ENCODE data around the gene FRZB.

FRZB gene

DNA sequence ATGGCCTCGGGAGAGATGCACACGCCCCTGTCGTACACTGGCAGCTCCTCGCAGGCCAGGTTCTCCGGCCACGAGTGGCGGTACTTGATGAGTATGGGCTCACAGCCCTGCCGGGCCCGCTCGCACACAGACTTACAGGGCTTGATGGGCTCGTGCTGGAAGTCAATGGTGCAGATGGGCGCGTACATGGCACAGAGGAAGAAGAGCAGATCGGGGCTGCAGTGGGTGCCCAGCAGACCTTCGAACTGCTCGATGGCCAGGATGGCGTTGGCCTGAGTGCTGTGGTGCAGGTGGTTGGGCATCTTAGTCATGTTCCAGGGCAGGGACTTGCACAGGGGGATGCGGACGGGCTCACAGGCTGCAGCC lies 359 bp downstream of the FRZB start:
- peak overlapping the region; percentile 80 for H3K4me3 ChIP-seq (ENCODE audit: low read length)
- 10% methylated on average over 19 of the region's 19 CpGs for WGBS
- H3K9ac ChIP-seq (ENCODE audit: low read depth, low read length): peak overlapping the region; percentile 32; the same call in 1 of the 2 replicates

DNA sequence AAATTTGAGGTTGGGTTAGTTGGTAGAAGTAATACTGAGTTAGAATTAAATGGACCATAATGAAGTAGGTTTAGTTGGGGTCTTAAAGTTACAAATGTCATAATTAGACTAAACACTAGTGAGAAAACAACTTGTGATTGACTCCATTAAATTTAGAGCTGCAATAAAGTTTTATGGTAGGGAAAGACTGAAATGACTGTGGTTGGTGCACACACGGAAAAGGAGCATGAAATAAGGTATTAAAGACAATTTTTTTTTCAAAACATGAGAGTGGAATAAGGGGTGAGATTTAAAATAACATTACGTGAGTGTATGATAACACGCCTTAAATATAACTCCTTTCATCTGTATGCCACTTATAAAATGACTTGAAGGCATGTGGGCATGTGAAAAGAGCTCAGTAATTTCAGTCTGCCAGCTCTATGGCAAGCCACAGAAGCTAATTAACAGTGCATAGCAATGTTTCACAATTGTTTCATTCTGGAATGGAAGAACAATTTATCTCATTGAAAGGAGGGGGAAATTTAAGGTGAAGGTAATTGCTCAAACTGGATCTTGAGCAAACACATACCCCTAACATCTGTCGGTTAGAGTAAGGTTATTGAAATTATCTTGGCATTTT lies 1.4 kb downstream of the FRZB start:
- WGBS: 89% methylated on average over 3 of the region's 4 CpGs
- Histone ChIP-seq H3K27ac (ENCODE audit: low read depth, low read length) (no peak overlapping the region), H3K9ac (ENCODE audit: low read depth, low read length) (no peak overlapping the region), H3K4me1 (ENCODE audit: insufficient read depth, low read length) (peaks cover 20% of the 10 kb centered on the region), H3K4me3 (ENCODE audit: low read length) (peak overlapping the region; percentile 80; the same call in 1 of the 2 replicates), H3K9me3 (ENCODE audit: insufficient read depth, low read depth, low read length) (no peaks in the 10 kb centered on the region), H3K27me3 (ENCODE audit: insufficient read depth, low read length) (peaks cover 39% of the 10 kb centered on the region), H3K36me3 (ENCODE audit: insufficient read depth, low read length) (no peaks in the 10 kb centered on the region)

More for the DNA sequence above, 359 bp downstream of the FRZB start:
- no peak overlapping the region for H3K27ac ChIP-seq (ENCODE audit: low read depth, low read length)
- H3K27me3 ChIP-seq (ENCODE audit: insufficient read depth, low read length): peaks cover 39% of the 10 kb centered on the region
- H3K9me3 ChIP-seq (ENCODE audit: insufficient read depth, low read depth, low read length): no peaks in the 10 kb centered on the region
- H3K36me3 ChIP-seq (ENCODE audit: insufficient read depth, low read length): no peaks in the 10 kb centered on the region
- H3K4me1 ChIP-seq (ENCODE audit: insufficient read depth, low read length): peaks cover 20% of the 10 kb centered on the region

DNA sequence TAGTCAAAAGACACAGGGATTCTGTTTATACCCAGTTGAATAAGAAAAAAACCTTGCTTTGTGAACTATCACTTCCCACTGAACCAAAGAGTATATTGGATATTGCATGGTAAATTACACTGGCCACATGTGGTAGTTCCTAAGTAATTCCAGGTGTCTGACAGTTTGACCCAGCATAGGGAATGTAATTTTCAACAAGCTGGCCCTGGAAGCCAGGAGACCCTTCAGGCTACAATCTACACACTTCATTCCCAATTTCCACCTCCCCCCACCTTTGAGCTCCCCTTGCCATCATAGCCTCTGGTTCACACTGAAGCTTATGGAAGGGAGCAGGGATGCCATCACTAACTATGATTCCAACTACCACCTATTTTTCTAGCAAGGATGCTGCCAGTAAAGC lies 2.8 kb downstream of the FRZB start:
- Histone ChIP-seq H3K4me1 (ENCODE audit: insufficient read depth, low read length) (peaks cover 17% of the 10 kb centered on the region), H3K9ac (ENCODE audit: low read depth, low read length) (no peak overlapping the region), H3K36me3 (ENCODE audit: insufficient read depth, low read length) (no peaks in the 10 kb centered on the region)

DNA sequence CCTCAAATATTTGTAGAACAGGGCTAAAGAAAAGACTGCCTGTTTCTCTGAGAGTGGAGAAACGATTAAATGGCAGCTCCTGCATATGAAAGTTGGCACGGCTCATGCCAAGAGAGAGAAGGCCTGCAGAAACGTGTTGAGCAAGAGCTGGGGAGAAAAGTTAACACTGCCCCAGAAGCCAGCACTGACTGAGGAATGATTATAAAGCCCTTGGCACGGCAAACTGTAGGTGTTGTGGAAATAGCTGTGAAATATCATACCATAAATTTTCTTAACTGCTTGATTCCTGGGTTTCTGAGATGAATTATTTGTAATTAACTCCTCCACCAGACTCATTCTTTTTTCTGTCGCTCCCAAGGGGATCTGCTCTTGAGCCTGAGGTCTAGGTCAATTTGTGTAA lies 4.3 kb downstream of the FRZB start:
- Histone ChIP-seq H3K27me3 (ENCODE audit: insufficient read depth, low read length) (peaks cover 34% of the 10 kb centered on the region), H3K4me1 (ENCODE audit: insufficient read depth, low read length) (peaks cover 7% of the 10 kb centered on the region; the same call in 1 of the 2 replicates), H3K4me3 (ENCODE audit: low read length) (no peak overlapping the region), H3K9ac (ENCODE audit: low read depth, low read length) (no peak overlapping the region), H3K27ac (ENCODE audit: low read depth, low read length) (no peak overlapping the region), H3K9me3 (ENCODE audit: insufficient read depth, low read depth, low read length) (no peaks in the 10 kb centered on the region), H3K36me3 (ENCODE audit: insufficient read depth, low read length) (no peaks in the 10 kb centered on the region)
- WGBS: 90% methylated on average over 3 of the region's 5 CpGs

More for the DNA sequence above, 2.8 kb downstream of the FRZB start:
- Histone ChIP-seq H3K4me3 (ENCODE audit: low read length) (no peak overlapping the region), H3K9me3 (ENCODE audit: insufficient read depth, low read depth, low read length) (no peaks in the 10 kb centered on the region), H3K27me3 (ENCODE audit: insufficient read depth, low read length) (peaks cover 39% of the 10 kb centered on the region), H3K27ac (ENCODE audit: low read depth, low read length) (no peak overlapping the region)

DNA sequence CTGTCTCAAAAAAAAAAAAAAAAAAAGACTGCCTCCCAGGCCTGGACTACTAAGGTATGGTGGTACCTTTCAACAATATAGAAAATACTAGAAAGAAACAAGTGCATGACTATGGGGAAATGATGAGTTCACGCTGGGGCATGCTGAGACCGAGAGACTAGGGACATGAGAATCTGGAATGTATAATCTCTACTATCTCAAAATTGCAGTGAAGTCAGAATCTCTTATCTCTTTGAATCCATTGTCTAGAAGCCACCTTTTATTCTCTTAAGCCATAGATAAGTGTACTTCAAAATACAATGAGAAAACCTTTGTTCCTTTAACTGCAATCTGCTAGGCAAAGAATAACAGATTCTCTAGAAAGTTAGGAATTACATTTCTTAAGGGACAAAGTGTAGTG lies 5.6 kb downstream of the FRZB start:
- no peaks in the 10 kb centered on the region for H3K36me3 ChIP-seq (ENCODE audit: insufficient read depth, low read length)

DNA sequence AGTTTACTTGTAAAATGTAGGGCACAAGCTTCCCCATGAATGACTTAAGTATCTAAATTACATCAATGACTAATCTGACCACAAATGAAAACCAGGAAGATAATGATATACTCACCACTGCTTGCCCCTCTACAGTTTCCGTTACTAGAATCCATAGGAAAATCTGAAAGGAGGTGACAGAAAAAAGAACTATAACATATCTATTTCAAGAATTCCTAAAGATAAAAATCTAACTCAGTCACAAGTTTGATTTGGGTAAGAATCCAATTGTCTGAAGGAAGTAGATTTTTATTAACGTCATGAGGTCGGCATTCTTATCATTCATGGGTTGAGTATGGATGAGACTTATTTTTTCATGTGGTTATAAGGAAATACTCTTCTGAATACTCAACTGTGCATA lies 7.8 kb downstream of the FRZB start:
- WGBS: 95% methylated on average over 2 of the region's 3 CpGs
- no peaks in the 10 kb centered on the region for H3K36me3 ChIP-seq (ENCODE audit: insufficient read depth, low read length)

More for the DNA sequence above, 5.6 kb downstream of the FRZB start:
- WGBS: 100% methylated on average over 2 of the region's 2 CpGs
- no peak overlapping the region for H3K4me3 ChIP-seq (ENCODE audit: low read length)
- H3K27ac ChIP-seq (ENCODE audit: low read depth, low read length): no peak overlapping the region
- H3K4me1 ChIP-seq (ENCODE audit: insufficient read depth, low read length): peaks cover 6% of the 10 kb centered on the region; the same call in 1 of the 2 replicates
- H3K9me3 ChIP-seq (ENCODE audit: insufficient read depth, low read depth, low read length): no peaks in the 10 kb centered on the region
- H3K9ac ChIP-seq (ENCODE audit: low read depth, low read length): no peak overlapping the region
- peaks cover 21% of the 10 kb centered on the region for H3K27me3 ChIP-seq (ENCODE audit: insufficient read depth, low read length)

DNA sequence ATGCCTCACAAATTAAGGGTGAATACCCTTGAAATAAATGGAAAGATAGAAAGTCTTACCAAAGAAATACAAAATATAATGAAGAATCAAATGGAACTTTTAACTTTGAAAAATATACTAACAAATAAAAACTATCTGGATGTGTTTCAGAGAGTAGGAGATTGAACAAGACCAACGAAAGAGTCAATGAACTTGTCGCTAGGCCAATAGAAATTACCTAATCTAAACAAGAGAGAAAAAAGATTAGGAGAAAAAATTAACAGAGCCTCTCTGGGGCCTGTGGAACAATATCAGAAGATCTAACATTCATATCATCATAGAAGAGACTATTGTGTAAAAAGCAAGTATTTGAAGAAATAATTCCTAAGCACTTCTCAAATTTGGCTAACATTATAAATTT lies 11.1 kb downstream of the FRZB start:
- Histone ChIP-seq H3K4me1 (ENCODE audit: insufficient read depth, low read length) (peaks cover 9% of the 10 kb centered on the region), H3K27me3 (ENCODE audit: insufficient read depth, low read length) (no peaks in the 10 kb centered on the region), H3K9ac (ENCODE audit: low read depth, low read length) (no peak overlapping the region), H3K9me3 (ENCODE audit: insufficient read depth, low read depth, low read length) (no peaks in the 10 kb centered on the region), H3K36me3 (ENCODE audit: insufficient read depth, low read length) (no peaks in the 10 kb centered on the region), H3K27ac (ENCODE audit: low read depth, low read length) (no peak overlapping the region), H3K4me3 (ENCODE audit: low read length) (no peak overlapping the region)
- WGBS: no CpG with 5 or more reads among the region's 2 CpGs

More for the DNA sequence above, 7.8 kb downstream of the FRZB start:
- H3K27me3 ChIP-seq (ENCODE audit: insufficient read depth, low read length): no peaks in the 10 kb centered on the region
- no peak overlapping the region for H3K9ac ChIP-seq (ENCODE audit: low read depth, low read length)
- peaks cover 9% of the 10 kb centered on the region for H3K4me1 ChIP-seq (ENCODE audit: insufficient read depth, low read length)
- H3K4me3 ChIP-seq (ENCODE audit: low read length): no peak overlapping the region
- no peaks in the 10 kb centered on the region for H3K9me3 ChIP-seq (ENCODE audit: insufficient read depth, low read depth, low read length)
- H3K27ac ChIP-seq (ENCODE audit: low read depth, low read length): no peak overlapping the region

DNA sequence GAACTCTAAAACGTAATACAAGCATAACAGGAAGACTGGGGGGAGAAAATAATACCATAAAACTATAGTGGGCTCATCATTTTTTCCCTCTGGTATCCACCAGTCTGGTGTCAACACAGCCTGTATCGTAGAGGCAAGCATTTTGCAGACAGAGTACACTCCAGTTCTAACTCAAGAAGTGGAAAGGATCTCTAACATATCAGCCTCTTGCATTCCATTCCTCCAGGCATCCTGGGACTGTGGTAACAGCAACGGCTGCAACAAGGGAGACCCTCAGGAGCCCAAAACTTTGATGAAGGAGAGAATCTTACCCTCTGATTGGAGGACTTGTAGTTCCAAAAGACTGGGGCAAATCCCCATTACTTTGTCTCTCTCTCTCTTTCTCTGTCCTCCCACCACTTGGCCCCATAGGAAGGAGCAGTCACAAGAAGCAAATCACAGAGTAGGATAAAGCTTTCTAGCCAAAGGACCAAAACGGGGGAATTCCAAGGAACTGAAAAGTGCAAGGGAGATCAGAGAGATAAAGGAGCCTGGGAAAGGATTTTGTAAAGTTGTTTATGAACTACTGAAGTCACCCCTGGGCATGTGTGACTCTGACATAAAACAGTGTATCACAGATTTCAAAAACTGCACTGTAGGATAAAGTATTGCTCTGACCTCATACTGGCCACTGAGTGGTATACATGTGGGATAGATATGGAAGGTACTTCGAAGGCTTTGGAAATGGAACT lies 11.9 kb downstream of the FRZB start:
- Histone ChIP-seq H3K4me3 (ENCODE audit: low read length) (no peak overlapping the region), H3K27me3 (ENCODE audit: insufficient read depth, low read length) (no peaks in the 10 kb centered on the region), H3K9me3 (ENCODE audit: insufficient read depth, low read depth, low read length) (no peaks in the 10 kb centered on the region), H3K27ac (ENCODE audit: low read depth, low read length) (no peak overlapping the region), H3K9ac (ENCODE audit: low read depth, low read length) (no peak overlapping the region), H3K4me1 (ENCODE audit: insufficient read depth, low read length) (peaks cover 9% of the 10 kb centered on the region), H3K36me3 (ENCODE audit: insufficient read depth, low read length) (no peaks in the 10 kb centered on the region)
- 84% methylated on average over 3 of the region's 5 CpGs for WGBS

DNA sequence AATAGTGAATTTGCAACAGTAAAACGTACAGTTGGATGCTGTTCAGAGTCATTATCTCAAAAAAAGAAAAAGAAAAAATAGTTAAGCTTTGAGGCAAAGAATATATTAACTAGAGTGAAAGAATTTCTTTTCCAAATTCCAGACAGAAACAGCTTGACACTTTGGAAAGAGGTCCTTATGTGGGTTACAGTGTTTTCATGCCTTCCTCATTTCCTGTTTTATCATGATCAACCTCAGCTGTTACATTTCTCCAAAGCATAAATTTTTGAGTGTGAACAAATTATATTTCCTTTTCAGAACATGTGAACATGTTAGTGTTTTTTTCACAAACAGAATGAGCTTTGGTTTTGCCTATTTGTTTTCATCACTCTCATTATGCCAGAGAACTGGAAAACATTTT lies 13.6 kb downstream of the FRZB start:
- Histone ChIP-seq H3K9me3 (ENCODE audit: insufficient read depth, low read depth, low read length) (no peaks in the 10 kb centered on the region), H3K4me3 (ENCODE audit: low read length) (no peak overlapping the region)
- WGBS: 100% methylated on average over 1 of the region's 1 CpG

DNA sequence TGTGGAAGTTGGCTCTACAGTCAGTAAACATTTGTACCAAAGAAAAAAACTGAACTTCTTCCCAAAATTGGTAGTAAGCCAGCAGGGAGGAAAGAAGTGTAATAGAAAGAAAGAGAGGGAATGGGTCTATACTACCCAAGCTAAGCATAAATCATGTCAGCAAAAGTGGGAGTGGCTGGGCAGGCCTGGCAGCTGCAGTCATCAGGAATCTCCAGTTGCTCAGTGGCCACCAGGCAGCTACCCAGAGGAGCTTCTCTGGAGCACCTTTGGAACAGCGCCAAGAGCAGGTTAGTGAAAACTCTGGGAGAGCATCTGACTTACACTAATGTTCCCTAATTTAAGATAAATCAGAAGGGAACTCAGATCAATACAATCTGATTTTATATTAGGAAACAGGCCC lies 14.3 kb downstream of the FRZB start:
- Histone ChIP-seq H3K27me3 (ENCODE audit: insufficient read depth, low read length) (no peaks in the 10 kb centered on the region), H3K4me1 (ENCODE audit: insufficient read depth, low read length) (peaks cover 9% of the 10 kb centered on the region), H3K27ac (ENCODE audit: low read depth, low read length) (no peak overlapping the region), H3K4me3 (ENCODE audit: low read length) (no peak overlapping the region), H3K36me3 (ENCODE audit: insufficient read depth, low read length) (no peaks in the 10 kb centered on the region), H3K9me3 (ENCODE audit: insufficient read depth, low read depth, low read length) (no peaks in the 10 kb centered on the region), H3K9ac (ENCODE audit: low read depth, low read length) (no peak overlapping the region)
- 89% methylated on average over 1 of the region's 1 CpG for WGBS

More for the DNA sequence above, 13.6 kb downstream of the FRZB start:
- Histone ChIP-seq H3K36me3 (ENCODE audit: insufficient read depth, low read length) (no peaks in the 10 kb centered on the region), H3K4me1 (ENCODE audit: insufficient read depth, low read length) (peaks cover 9% of the 10 kb centered on the region), H3K9ac (ENCODE audit: low read depth, low read length) (no peak overlapping the region), H3K27me3 (ENCODE audit: insufficient read depth, low read length) (no peaks in the 10 kb centered on the region), H3K27ac (ENCODE audit: low read depth, low read length) (no peak overlapping the region)

DNA sequence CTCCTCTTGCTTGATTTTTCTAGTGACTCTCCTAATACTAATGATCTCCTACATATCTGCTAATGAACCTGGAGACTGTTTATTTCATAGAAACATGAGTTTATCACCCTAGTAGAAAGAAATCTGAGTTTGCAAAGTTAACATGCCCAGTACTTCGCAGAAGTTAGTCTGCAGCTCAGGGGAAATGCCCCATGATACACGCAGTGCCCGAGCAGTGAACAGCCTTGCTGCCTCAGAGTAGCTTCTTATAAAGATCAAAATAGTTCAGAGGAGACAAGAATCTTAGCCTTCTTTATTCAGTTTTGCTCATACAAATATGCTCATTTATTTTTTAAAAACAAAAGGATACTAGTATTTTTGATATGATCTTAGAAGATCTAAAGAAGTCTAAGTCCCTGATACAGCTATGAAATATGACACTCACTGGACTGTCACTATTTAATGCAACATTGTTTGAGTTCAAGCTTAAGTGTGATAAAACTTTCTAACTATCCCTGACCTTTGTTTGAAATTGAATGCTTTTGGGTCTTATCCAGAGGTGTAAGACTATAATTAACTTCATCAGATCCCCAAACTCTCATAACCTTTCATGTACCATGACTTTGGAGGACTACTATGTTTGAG lies 20.5 kb downstream of the FRZB start:
- Histone ChIP-seq H3K9me3 (ENCODE audit: insufficient read depth, low read depth, low read length) (no peaks in the 10 kb centered on the region), H3K4me3 (ENCODE audit: low read length) (no peak overlapping the region), H3K36me3 (ENCODE audit: insufficient read depth, low read length) (no peaks in the 10 kb centered on the region), H3K27me3 (ENCODE audit: insufficient read depth, low read length) (no peaks in the 10 kb centered on the region), H3K9ac (ENCODE audit: low read depth, low read length) (no peak overlapping the region), H3K27ac (ENCODE audit: low read depth, low read length) (no peak overlapping the region), H3K4me1 (ENCODE audit: insufficient read depth, low read length) (no peaks in the 10 kb centered on the region)
- WGBS: 89% methylated on average over 3 of the region's 3 CpGs

Measured in HUES64 (cell line).